Islet precursor cell (in vitro differentiated cells): ENCODE measurements around the gene CAMK2G.

Experiments
- DNase-seq: peaks from one replicate; pipeline ENCODE4 v3.0.0-alpha.2; 2018

Gene CAMK2G

DNA sequence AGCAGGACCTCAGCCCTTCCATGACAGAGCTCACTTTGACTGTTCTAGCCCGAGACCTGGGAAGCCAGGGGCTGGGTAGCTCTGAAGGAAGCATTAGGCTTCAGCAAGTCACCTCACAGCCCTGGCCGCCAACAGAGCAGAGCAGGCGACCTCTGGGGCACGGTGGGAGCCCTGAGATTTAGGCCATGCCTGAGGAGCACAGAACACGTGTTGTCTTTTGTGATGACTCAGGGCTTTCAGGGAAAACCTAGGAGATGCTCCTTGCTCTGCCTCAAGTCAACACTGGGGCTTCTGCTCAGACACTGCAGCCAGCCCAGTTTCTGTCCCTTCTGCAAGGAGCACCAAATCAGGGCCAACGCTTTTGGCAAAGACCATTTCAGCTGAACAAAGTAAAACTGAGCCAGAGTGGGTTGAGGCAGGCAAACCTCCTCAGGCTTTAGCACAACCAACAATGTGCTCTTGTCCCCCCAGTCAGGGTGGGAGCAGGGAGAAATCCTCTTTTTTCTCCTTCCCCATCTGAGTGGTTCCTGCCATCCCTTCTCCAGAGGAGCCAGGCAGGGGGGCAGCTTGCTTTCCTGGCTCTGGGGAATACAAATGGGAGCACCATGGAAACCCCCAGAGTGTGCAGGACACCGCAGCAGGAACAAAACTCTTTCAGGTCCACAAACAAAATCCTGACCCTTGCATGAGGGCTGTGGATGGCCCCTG is 14.4 kb downstream of the CAMK2G start:
- DNase-seq = no peak

DNA sequence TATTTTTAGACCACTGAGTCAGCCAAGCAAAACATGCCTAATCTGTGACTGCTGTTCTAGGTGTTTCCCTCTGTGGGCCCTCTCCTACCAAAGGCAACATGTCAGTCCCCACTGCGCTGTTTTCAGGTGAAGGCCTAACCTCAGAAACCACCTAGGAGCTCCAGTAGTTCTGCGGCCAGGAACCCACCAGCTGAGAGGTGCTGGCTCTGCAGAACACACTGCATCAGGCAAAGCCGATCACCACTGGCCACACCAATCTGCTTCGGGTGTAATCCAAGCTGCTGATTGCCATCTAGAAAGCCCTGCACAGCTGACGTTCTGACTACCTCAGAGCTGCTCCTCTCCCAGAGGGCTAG is 14.9 kb downstream of the CAMK2G start:
- no peak for DNase-seq

- DNase-seq = no peak
Measured at GRCh38 chr10:73858750-73859427, 15.5 kb downstream of the CAMK2G start.

DNA sequence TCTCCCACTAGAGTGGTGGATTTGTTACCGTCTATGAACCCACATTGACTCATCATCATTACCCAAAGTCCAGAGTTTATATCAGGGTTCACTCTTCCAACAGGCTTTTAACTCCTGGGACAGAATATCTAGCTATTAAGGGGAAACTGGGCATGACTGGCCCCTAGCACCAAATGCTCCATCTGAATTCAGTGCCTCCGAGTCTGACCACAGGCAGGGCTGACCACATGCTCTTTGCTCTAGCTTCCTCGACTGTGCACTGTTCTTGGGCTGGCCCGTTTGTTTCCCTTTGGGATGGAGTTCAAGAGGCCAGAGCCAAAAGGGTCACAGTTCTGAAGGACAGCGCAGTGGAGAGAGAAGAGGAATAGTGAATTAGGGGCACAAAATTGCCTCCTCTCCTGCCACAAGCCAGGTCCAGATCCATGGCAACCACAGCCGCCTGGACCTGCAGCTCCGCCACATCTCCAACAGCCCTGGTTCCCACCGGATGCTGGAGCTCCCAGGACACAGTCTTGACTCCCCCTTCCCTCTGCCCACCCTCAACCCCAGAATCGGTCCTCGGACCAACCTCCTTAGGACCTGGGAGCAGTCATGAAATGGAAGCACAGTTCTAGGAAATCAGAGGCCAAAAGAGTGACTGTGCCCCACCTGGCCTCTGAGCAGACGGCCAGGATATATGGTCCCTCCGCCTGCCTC is 16.2 kb downstream of the CAMK2G start:
- DNase-seq = no peak

DNA sequence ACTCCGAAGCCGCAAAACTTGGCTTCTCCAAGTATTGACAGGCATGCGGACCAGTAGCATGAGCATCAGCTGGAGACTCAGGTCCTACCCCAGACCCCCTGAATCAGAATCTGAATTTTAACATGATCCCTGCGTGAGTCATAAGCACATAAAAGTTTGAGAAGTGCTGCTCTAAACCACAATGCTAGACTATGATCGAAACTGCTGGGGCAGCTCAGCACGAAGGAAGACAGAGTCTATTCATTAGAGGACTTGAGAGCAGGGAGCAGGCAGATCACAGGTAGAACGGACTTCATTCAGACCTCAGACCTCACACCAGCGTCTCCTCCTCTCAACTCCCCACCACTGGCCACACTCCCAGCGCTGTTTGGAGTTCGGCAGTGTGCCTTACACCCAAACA is 16.9 kb downstream of the CAMK2G start:
- DNase-seq = no peak

DNA sequence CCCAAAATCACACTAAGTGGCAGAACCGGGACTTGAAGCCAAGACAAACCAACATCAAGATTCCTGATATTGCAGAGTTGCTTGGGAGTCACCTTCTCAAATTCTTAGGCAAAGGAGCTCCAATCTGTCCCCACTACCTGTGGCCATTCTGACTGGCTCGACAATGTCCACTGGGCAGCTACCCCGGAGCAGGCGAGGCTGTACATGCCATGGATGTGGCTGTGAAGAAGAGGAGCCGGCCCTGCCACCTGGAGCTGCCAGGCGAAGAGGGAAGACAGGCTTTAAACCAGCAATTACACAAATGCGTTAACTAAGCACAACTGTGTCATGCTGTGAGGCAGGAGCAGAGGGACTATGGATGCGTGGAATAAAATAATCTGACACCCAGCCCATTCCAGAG is 18.1 kb downstream of the CAMK2G start:
- no peak for DNase-seq

DNA sequence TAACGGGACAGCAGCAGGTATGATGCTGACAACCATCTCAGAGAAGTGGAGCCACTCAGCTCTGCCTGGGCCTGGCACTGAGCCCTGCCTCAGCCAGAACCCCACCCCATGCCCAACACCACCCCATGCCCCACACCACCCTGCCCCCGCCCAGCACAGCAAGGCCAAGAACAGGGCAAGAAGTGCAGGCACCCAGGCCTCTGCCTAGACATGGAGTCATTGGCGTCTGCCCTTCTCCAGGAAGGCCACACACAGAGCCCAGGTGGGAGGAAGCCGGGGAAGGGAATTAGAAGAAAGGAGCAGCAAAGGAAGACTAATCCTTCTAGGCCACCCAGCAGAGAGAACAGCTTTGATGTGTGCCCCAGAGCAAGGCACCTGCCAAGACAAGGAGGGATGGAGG is 18.9 kb downstream of the CAMK2G start:
- no peak for DNase-seq

GRCh38 chr10:73854310-73854709 is 20.0 kb downstream of the CAMK2G start:
- no peak for DNase-seq

DNA sequence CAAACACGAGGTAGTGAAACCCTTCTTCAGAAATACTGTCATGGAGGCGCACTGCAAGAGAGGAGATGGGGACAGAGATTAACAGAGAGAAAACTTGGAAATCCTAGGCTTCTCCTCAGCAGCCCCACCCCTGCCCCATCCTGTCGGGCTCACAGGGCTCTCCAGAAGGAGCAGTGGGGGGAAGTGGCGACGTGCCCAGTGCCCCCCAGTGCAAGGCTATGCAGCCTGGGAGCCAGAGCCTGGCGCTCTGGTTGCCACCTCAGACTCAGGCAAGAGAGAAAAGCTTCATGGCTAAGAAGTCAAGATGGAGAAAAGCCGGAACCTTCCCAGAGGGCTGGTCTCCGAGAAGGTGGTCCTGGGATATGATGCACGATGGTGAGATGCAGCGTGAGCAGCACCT is 21.2 kb downstream of the CAMK2G start:
- no peak for DNase-seq

DNA sequence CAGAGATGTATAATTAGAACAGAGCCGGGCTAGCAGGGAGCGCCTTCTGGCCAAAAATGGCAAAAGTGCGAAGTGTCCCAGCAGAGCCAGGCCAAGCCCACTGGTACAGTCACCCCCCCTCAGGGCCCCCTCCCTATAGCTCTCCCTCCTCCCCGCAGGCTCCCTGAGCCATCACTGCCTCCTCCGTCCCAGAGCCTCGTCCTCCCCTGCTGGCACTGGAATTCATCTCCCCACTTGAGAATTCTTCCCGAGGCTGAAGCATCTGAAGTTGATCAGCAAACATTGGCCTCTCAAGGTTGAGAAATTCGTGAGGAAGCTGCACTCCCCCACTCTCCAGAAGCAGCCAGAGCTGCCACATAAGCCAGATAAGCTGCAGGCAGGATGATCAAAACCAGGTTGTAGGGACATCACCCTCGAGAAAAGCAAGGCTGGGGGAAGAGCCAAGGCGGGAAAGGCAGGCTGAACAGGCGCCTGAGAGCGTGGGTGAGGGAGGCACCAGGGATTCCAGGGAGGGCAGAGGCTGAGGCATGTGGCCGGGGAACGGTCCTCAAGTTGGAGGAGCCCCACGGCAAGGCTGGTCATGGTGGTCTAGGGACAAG is 23.4 kb downstream of the CAMK2G start:
- DNase-seq = no peak

- no peak for DNase-seq
Measured at GRCh38 chr10:73850211-73850610, 24.1 kb downstream of the CAMK2G start.

DNA sequence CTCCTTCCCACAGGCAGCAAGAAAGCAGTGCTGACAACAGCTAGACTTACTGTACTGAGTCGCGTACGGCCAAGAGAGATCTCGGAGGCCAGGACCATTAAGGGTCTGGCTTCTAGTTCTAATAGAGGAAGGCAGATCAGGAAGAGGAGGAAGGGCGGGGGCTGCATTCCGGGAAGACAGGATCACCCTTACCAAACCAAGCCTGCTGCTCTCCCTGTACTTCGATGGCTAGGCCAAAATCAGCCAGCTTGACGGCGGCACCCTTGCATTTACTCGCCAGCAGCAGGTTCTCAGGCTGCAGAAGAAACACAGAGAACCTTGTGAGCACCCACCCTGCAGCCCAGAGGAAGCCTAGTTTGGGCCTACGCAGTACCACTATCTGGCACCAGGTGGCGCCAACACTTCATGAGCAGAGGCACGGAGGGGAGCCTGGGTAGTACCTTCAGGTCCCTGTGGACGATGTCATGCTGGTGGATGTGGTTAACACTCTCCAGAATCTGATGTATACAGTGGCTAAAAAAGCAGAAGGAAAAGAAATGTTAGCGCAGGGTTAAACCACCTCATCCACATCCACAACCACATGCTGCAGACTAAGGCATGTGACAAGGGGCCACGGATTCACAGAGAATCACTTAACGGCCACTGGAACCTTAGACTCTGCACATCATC is 25.4 kb downstream of the CAMK2G start:
- DNase-seq = peak; percentile 90

GRCh38 chr10:73847031-73847430 is 27.3 kb downstream of the CAMK2G start:
- DNase-seq = no peak

DNA sequence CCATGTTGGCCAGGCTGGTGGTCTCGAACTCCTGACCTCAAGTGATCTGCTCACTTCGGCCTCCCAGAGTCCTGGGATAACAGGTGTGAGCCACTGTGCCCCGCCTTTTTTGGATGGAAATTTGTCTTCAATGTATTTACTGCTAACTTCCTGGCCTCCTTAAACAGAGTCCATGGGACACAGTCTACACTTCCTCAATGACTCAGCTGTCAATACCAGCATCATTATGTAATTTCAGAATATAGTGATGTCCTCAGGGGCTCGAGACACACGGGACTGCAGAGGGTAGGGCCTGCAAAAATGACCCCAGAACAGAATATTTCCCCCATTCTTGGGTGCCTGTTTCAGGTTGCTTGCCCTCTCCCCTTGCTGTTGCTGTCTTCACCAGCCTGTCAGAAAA is 31.1 kb downstream of the CAMK2G start:
- DNase-seq = no peak

- DNase-seq = no peak
Measured at GRCh38 chr10:73842349-73842748, 32.0 kb downstream of the CAMK2G start.

- no peak for DNase-seq
Measured at GRCh38 chr10:73841526-73842285, 32.6 kb downstream of the CAMK2G start.

- no peak for DNase-seq
Measured at GRCh38 chr10:73841061-73841421, 33.3 kb downstream of the CAMK2G start.

GRCh38 chr10:73840403-73841060 is 33.8 kb downstream of the CAMK2G start:
- no peak for DNase-seq

DNA sequence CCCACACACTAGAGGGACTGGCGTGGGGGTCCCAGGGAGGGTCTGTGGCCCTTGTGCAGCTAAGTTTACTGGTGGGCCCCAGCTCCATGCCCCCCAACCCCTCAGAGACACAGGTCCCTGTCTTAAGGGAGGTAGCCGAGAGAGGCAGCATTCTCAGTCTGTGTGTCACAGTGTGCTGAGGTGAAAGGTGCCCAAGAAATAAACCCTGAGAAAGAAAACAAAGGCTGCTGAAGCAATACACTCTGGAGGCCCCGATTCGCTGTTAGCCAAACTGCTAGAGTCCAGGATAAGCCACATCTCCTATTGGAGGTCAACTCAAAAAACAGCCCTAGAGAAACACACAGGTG is 34.3 kb downstream of the CAMK2G start:
- no peak for DNase-seq

GRCh38 chr10:73839276-73839966 is 34.9 kb downstream of the CAMK2G start:
- DNase-seq = no peak

DNA sequence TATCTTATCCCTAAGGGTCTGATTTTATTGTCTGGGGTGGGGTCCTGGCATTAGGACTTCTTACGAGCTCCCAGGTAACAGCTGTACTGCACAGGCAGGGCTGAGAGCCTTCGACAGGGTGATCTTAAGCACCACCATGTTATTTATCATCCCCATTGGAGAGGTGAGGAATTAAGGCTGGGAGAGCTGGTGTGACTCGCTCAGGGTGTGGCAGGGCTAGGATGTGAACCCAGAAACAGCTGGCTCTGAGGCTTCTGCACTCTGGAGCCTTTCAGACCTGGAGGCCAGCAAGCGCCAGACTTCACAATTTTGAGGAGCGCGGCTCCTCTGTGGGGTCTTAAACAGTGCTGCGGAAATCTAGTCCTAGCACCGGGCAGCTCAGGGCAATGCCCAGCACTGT is 35.5 kb downstream of the CAMK2G start:
- DNase-seq = no peak
